WTC11 (cell line): ENCODE measurements around the gene CYBA.

Source experiments
- ATF3 ChIP-seq: sonication (generic); formaldehyde crosslinking; conservative IDR thresholded peaks from 2 replicates; pipeline ENCODE4 v1.8.1; 2022; ENCODE audit warnings: mild to moderate bottlenecking, missing genetic modification reagents
- CTCF ChIP-seq: fragments of 200-600 bp; IDR thresholded peaks from 2 replicates; pipeline ENCODE4 v1.8.0; 2022; ENCODE audit warnings: antibody characterized with exemption
- ELF4 ChIP-seq: sonication (generic); formaldehyde crosslinking; IDR thresholded peaks from 2 replicates; pipeline ENCODE4 v1.8.1; 2022; ENCODE audit warnings: low read depth, mild to moderate bottlenecking, moderate library complexity, missing genetic modification reagents
- RELA ChIP-seq: sonication (generic); formaldehyde crosslinking; IDR thresholded peaks from 2 replicates; pipeline ENCODE4 v1.8.1; 2022; ENCODE audit warnings: missing genetic modification reagents, mild to moderate bottlenecking, borderline replicate concordance
- SMAD3 ChIP-seq: sonication (generic); formaldehyde crosslinking; IDR thresholded peaks from 2 replicates; pipeline ENCODE4 v1.8.0; 2022; ENCODE audit warnings: missing genetic modification reagents, mild to moderate bottlenecking, borderline replicate concordance
- ZBTB43 ChIP-seq: sonication (generic); formaldehyde crosslinking; IDR thresholded peaks from 2 replicates; pipeline ENCODE4 v1.8.1; 2023; ENCODE audit warnings: mild to moderate bottlenecking, missing genetic modification reagents
- ZNF121 ChIP-seq: sonication (generic); formaldehyde crosslinking; IDR thresholded peaks from 2 replicates; pipeline ENCODE4 v1.8.0; 2023; ENCODE audit warnings: missing genetic modification reagents
- ZNF317 ChIP-seq: sonication (generic); formaldehyde crosslinking; IDR thresholded peaks from 2 replicates; pipeline ENCODE4 v1.8.1; 2023; ENCODE audit warnings: low read depth, mild to moderate bottlenecking, moderate library complexity, missing genetic modification reagents, borderline replicate concordance
- ZNF512 ChIP-seq: sonication (generic); formaldehyde crosslinking; IDR thresholded peaks from 2 replicates; pipeline ENCODE4 v1.8.1; 2022; ENCODE audit warnings: missing genetic modification reagents, borderline replicate concordance
- ZSCAN18 ChIP-seq: fragments of 250-450 bp; sonication (Bioruptor Pico); IDR thresholded peaks from 2 replicates; pipeline ENCODE4 v2.1.2; 2022; ENCODE audit warnings: mild to moderate bottlenecking, moderate library complexity

- TF ChIP-seq ELF4 (CRISPR knock-in tag) (no peak), ZSCAN18 (CRISPR knock-in tag) (no peak), CTCF (no peak), ZNF512 (CRISPR knock-in tag) (no peak), ZNF121 (CRISPR knock-in tag) (peak; percentile 7; the same call in 1 of the 2 replicates), SMAD3 (CRISPR knock-in tag) (no peak), ZNF317 (CRISPR knock-in tag) (no peak), ZBTB43 (CRISPR knock-in tag) (no peak), RELA (no peak), ATF3 (no peak)
Measured at GRCh38 chr16:88687676-88688012, 36.8 kb upstream of the CYBA start.
